Gastrocnemius medialis (tissue), 4 donors: Measurements from ENCODE around the gene NR6A1. TPM values are rescaled to one million over a fixed set of nuclear protein-coding genes. Genes with fewer than 3 reads are reported as not detected.

Experiments used
- ATAC-seq, 2 donors: fragments of 150-250 bp; one replicate each; pipeline ENCODE4 v1.9.1; 2016
- DNase-seq, 2 donors: peaks; one replicate each; pipeline ENCODE4 v3.0.0-alpha.2; 2019
- H3K27ac ChIP-seq, 4 donors: fragments of 200-600 bp; sonication (generic); 1 replicate in 1 of 4; 2 replicates in 3 of 4; pipeline ENCODE4 v1.5.1; 2016 to 2018; ENCODE audit warnings: mild to moderate bottlenecking in 2 of 4, moderate library complexity in 1 of 4
- H3K27me3 ChIP-seq, 3 donors: fragments of 200-600 bp; sonication (generic) in 2 of 3; 1 replicate in 1 of 3; 2 replicates in 2 of 3; pipeline versions ENCODE4 v1.5.1 to v1.6.0; 2016 to 2019; ENCODE audit warnings: mild to moderate bottlenecking in 1 of 3, moderate library complexity in 1 of 3
- H3K36me3 ChIP-seq, 2 donors: fragments of 200-600 bp; sonication (generic) in 1 of 2; one replicate each; pipeline ENCODE4 v1.5.1; 2017 to 2018
- H3K4me1 ChIP-seq, 2 donors: fragments of 200-600 bp; sonication (generic) in 1 of 2; one replicate each; pipeline ENCODE4 v1.5.1; 2016 to 2017; ENCODE audit warnings: mild to moderate bottlenecking in 2 of 2
- H3K4me3 ChIP-seq, 4 donors: fragments of 200-600 bp; sonication (generic) in 3 of 4; 1 replicate in 1 of 4; 2 replicates in 3 of 4; pipeline ENCODE4 v1.5.1; 2016 to 2019; ENCODE audit warnings: mild to moderate bottlenecking in 2 of 4
- H3K9me3 ChIP-seq, 3 donors: fragments of 200-600 bp; sonication (generic) in 2 of 3; 1 replicate in 1 of 3; 2 replicates in 2 of 3; pipeline ENCODE4 v1.5.1; 2016 to 2019
- POLR2A ChIP-seq, 2 donors: fragments of 450-650 bp; IDR thresholded peaks; one replicate each; pipeline ENCODE4 v1.6.1; 2017; ENCODE audit warnings: antibody characterized with exemption in 2 of 2, mild to moderate bottlenecking in 2 of 2, moderate library complexity in 2 of 2
- in situ Hi-C, 4 donors: fragments of 200-750 bp; cut with MboI; loops; one replicate each; pipeline versions ENCODE4 v1.15.0 to v1.8.0; 2017; ENCODE audit warnings: low sequenced_read_pairs in 4 of 4
- intact Hi-C: fragments of 100-400 bp; cut with DNase I; formaldehyde crosslinking; loops from one replicate; pipeline ENCODE4 v1.15.1; 2023; ENCODE audit warnings: low total_unique reads
- total RNA-seq, 4 donors: library from RNA; depleted of rRNA; stranded (reverse); fragments of >200 nt; gene quantifications; one replicate each; pipeline versions ENCODE4 v1.1.0 to v1.2.3, GENCODE V29; 2016
- TF ChIP-seq, protein P1 (sequence below), 5 experiments: fragments of 450-650 bp in 3 of 5; fragments of 200-600 bp in 2 of 5; sonication (generic) in 2 of 5; IDR thresholded peaks in 4 of 5; conservative IDR thresholded peaks in 1 of 5; 1 replicate in 4 of 5; 2 replicates in 1 of 5; pipeline ENCODE4 v1.5.1; 2016 to 2019; ENCODE audit warnings: antibody characterized with exemption in 5 of 5, mild to moderate bottlenecking in 3 of 5, moderate library complexity in 3 of 5

The NR6A1 gene
- total RNA-seq, 4 donors from 2014 or later, result 0.58 to 5.6 (median 2.1) TPM

DNA sequence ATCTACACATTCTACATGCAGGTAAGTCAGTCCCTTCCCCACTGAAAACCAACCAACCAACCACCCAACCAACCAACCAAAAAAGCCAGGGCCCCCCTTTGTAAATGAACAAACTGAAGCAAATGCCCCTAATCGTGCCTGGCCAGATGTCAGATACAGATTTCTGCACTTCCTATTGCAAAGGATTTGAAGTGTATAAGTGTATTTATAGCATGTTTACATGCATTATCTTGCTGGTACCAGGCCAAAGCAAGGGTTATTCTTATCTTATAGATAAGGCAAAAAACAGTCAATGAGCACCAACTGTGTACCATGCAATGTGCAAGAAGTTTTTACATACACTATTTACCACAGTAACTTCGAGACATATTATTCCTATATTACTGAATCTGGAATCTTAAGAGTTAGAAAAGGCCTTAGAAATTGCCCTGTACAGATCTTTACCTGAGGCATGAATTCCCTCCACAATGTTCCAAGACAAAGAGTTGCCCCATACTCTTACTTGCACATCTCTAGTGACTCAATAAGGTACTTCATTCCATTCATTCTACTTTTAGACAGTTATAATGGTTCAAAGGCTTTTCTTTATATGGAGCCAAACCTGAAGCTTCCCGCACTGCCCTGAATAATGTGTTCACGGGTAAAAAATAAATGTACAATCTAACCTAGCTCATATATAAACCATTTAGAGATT, 212.2 kb downstream of the NR6A1 start:
- DNase-seq (no peak), ATAC-seq (no peak)
- no peaks in the 10 kb centered on the region for H3K27me3 ChIP-seq
- in situ Hi-C loops, result no loop called here
- H3K36me3 ChIP-seq, result no peaks in the 10 kb centered on the region
- peaks cover 6 to 10% of the 10 kb centered on the region in 2 donors for H3K4me1 ChIP-seq
- TF ChIP-seq, protein P1, sequence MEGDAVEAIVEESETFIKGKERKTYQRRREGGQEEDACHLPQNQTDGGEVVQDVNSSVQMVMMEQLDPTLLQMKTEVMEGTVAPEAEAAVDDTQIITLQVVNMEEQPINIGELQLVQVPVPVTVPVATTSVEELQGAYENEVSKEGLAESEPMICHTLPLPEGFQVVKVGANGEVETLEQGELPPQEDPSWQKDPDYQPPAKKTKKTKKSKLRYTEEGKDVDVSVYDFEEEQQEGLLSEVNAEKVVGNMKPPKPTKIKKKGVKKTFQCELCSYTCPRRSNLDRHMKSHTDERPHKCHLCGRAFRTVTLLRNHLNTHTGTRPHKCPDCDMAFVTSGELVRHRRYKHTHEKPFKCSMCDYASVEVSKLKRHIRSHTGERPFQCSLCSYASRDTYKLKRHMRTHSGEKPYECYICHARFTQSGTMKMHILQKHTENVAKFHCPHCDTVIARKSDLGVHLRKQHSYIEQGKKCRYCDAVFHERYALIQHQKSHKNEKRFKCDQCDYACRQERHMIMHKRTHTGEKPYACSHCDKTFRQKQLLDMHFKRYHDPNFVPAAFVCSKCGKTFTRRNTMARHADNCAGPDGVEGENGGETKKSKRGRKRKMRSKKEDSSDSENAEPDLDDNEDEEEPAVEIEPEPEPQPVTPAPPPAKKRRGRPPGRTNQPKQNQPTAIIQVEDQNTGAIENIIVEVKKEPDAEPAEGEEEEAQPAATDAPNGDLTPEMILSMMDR (IDR thresholded peaks at IDR 0.05 in 4 of 5, conservative IDR thresholded peaks at IDR 0.05 in 1 of 5), result no peak
- no peak for TF ChIP-seq POLR2A (IDR thresholded peaks at IDR 0.05)
- H3K4me3 ChIP-seq, result no peak overlapping the region
- H3K27ac ChIP-seq, result no peak overlapping the region
- no peaks in the 10 kb centered on the region for H3K9me3 ChIP-seq
- intact Hi-C loops, result no loop called here

DNA sequence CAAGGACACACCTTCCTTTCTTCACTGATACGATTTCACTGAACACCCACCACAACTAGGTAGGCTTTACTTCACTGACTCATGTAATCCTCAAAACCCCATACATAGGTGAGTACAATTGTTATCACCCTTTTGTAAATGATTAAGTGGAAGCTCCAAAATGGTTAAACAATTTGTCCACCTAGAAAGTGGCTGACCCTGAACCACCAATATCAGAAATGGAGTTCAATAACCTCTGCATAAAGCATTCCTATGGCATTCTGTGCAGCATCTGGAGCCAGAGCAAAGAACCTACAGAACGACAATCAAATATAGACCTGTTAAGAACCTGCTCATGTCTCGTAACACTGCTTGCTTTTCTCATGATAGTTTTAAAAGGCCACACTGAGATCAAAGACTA, 213.2 kb downstream of the NR6A1 start:
- Histone ChIP-seq H3K4me1 (peaks cover 6 to 10% of the 10 kb centered on the region in 2 donors), H3K36me3 (no peaks in the 10 kb centered on the region), H3K27me3 (no peaks in the 10 kb centered on the region), H3K9me3 (no peaks in the 10 kb centered on the region), H3K4me3 (no peak overlapping the region), H3K27ac (no peak overlapping the region)
- DNase-seq, result no peak
- intact Hi-C loops, result no loop called here
- TF ChIP-seq, protein P1 (IDR thresholded peaks at IDR 0.05 in 4 of 5, conservative IDR thresholded peaks at IDR 0.05 in 1 of 5), result no peak
- no peak for TF ChIP-seq POLR2A (IDR thresholded peaks at IDR 0.05)
- no peak for ATAC-seq
- in situ Hi-C loops, result no loop called here

DNA sequence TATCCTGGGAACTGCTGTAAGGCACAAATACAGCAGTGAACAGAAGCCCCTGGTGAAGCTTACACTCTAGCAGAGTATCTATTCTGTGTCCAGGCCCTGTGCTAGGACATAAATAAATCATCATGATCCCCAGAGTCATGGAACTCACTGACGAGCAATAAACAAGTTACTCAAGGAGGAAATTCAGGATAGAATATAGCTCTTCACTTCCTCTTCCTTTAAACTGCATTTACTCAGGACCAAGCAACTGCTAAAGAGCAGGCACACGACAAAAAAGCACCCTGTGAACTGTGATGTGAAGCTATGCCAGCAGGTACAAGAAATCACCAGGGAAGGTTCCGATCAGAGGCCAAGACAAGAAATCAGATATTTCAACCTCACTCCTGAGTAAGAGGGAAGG, 216.1 kb downstream of the NR6A1 start:
- in situ Hi-C loops, result no loop called here

DNA sequence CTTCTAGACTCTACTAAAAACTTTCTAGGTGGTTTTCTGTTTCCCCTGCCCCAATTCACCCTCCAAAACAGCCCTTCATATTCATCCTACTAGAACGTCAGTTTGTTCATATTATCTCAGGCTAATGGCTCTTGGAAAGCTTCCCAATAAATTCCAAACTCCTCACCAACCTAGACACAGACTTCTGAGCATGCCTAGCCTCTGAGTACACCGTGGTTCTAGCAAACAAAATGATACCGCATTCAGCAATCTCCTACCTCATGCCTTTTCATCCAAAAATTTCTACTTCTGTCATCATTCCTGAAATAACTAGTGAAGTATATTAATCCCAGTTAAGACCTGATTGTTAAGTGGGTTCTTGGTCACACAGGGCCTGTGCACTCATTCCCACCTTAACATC, 217.4 kb downstream of the NR6A1 start:
- intact Hi-C loops, result no loop called here
- no peak for ATAC-seq
- DNase-seq, result no peak
- H3K36me3 ChIP-seq, result no peaks in the 10 kb centered on the region
- H3K4me3 ChIP-seq, result no peak overlapping the region
- in situ Hi-C loops, result no loop called here
- no peak for TF ChIP-seq POLR2A (IDR thresholded peaks at IDR 0.05)
- TF ChIP-seq, protein P1 (IDR thresholded peaks at IDR 0.05 in 4 of 5, conservative IDR thresholded peaks at IDR 0.05 in 1 of 5), result no peak
- H3K9me3 ChIP-seq, result no peaks in the 10 kb centered on the region
- no peaks in the 10 kb centered on the region for H3K4me1 ChIP-seq
- no peak overlapping the region for H3K27ac ChIP-seq
- no peaks in the 10 kb centered on the region for H3K27me3 ChIP-seq

More for the DNA sequence above, 216.1 kb downstream of the NR6A1 start:
- DNase-seq (no peak), ATAC-seq (no peak)
- TF ChIP-seq, protein P1 (IDR thresholded peaks at IDR 0.05 in 4 of 5, conservative IDR thresholded peaks at IDR 0.05 in 1 of 5), result no peak
- no peak for TF ChIP-seq POLR2A (IDR thresholded peaks at IDR 0.05)
- no peaks in the 10 kb centered on the region for H3K27me3 ChIP-seq
- H3K27ac ChIP-seq, result no peak overlapping the region
- intact Hi-C loops, result no loop called here
- no peaks in the 10 kb centered on the region for H3K36me3 ChIP-seq
- no peaks in the 10 kb centered on the region for H3K4me1 ChIP-seq
- H3K4me3 ChIP-seq, result no peak overlapping the region
- H3K9me3 ChIP-seq, result no peaks in the 10 kb centered on the region

DNA sequence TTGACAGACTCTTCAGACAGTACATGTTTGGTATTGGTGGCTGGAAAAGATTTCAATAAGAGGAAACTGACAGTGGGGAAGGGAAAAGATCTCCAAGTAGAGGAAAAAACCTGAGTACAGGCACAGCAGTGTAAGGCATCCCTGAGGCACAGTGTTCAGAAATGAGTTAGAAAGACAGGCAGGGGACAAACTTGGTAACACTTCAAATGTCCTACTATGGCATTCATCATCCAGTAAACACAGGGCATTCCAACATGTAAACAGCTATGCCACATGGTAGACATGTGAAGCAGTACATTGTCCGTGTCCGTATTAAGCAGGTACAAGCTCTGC, 218.9 kb downstream of the NR6A1 start:
- ATAC-seq (no peak), DNase-seq (no peak)
- Histone ChIP-seq H3K27ac (no peak overlapping the region), H3K4me3 (no peak overlapping the region), H3K27me3 (no peaks in the 10 kb centered on the region), H3K36me3 (no peaks in the 10 kb centered on the region), H3K4me1 (no peaks in the 10 kb centered on the region), H3K9me3 (no peaks in the 10 kb centered on the region)
- intact Hi-C loops, result no loop called here
- TF ChIP-seq, protein P1 (IDR thresholded peaks at IDR 0.05 in 4 of 5, conservative IDR thresholded peaks at IDR 0.05 in 1 of 5), result no peak
- in situ Hi-C loops, result no loop called here
